SW480 (cell line): Measurements from ENCODE around the gene KCMF1.

Experiments used
- DNase-seq: peaks from one replicate; pipeline ENCODE4 v3.0.0-alpha.2; 2016; ENCODE audit warnings: low spot score

The KCMF1 gene

DNA sequence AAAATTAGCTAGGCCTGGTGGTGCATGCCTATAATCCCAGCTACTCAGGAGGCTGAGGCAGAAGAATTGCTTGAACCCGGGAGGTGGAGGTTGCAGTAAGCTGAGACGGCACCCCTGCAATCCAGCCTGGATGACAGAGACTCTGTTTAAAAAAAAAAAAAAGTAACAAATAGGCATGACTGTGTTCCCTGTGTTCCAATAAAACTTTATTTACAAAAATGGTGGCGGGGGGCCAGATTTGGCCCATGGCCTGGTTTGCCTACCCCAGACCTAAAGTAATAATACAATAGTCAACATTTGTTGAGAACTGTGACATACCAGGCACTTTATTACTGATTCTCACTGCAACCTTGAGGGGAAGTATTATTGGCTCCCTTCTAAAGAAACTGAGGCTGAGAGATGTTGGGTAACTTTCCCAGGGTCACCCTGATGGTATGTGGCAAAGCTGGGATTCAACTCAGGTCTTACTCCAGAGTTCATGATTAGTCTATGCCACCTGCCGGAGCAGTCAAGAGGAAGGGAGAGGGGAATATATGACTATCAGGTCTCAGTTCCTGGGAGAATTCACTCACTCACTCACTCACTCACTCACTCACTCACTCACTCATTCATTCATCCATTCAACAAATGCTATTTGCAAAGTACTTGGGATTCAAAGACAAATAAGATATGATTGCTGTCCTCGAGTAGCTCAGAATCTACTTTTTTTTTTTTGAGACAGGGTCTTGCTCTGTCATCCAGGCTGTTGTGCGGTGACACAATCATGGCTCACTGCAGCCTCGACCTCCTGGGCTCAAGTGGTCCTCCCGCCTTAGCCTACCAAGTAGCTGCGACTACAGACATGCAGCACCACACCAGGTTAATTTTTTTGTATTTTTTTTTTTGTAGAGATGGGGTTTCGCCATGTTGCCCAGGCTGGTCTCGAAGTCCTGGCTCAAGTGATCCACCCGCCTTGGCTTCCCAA is 14.3 kb upstream of the KCMF1 start:
- no peak for DNase-seq

DNA sequence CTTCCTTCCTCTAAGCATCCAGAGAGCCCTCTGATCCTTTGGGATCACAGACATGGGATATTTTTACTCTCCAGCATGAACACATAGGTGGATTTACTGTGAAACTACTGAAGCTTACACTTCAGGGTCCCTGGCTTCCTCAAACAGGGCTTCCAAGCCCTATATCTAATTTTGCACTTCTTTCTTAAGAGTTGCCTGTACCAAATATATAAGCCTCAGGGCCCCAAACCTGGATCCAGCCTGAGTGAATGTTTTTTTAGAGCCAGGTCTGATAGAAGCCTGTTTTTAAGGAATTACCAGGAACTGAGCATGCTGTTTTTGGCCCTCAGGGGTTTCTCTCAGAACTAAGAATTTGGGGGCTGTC is 13.2 kb upstream of the KCMF1 start:
- no peak for DNase-seq

DNA sequence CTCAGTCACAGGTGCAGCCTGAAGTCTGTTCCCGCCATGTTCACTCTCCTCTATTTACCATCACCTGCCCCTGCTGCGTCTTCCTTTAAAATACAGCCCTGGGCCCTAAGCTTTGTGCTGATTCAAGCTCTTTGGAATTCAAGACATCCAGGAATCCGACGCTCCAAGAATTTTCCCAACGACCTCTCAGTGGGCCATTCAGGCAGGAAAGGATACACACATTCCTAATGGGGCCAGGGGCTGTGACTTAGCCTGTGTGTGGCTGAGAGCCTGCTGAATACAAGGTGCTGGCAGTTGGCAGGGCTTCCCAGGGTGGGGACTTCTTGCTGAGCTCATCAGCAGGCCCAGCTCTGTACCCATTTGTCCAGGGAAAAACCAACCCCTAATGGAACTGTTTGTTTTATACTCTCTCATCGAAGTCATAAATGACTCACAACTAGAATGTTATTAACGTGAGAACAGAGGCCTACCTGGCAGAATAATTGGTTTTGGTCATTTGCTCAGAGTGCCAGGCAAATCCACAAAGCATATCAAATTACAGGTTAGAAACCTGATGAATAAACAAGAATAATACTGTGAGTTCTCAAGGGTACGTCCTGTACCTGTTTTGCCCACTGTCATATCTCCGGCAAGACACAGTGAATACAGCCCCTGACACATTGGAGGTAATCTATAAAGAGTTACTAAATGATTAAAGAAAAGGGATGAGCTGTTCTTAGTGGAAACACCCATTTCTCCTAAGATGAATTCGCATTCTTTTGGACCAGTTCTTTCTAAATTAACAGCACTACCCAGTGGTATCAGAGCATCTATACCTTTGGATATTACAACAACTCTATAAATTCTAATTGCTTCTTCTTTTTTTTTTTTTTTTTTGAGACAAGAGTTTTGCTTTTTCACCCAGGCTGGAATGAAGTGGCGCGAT is 12.6 kb upstream of the KCMF1 start:
- peak; percentile 98 for DNase-seq

DNA sequence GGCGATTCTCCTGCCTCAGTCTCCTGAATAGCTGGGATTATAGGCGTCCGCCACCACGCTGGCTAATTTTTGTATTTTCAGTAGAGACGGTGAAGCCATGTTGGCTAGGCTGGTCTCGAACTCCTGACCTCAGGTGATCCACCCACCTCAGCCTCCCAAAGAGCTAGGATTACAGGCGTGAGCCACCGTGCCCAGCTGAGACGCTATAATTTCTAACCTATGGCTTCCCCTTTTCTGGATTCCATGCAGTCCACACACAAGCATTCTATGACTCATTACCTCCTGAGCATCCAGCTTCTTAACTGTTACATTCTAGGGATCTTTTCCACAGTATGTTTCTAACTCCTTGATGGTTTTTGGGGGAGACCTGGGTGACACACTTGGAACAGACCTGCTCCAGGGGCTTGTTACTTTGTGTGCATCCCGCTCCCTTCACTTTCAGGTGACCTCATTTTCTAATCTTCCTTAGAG is 11.8 kb upstream of the KCMF1 start:
- DNase-seq: peak; percentile 80

DNA sequence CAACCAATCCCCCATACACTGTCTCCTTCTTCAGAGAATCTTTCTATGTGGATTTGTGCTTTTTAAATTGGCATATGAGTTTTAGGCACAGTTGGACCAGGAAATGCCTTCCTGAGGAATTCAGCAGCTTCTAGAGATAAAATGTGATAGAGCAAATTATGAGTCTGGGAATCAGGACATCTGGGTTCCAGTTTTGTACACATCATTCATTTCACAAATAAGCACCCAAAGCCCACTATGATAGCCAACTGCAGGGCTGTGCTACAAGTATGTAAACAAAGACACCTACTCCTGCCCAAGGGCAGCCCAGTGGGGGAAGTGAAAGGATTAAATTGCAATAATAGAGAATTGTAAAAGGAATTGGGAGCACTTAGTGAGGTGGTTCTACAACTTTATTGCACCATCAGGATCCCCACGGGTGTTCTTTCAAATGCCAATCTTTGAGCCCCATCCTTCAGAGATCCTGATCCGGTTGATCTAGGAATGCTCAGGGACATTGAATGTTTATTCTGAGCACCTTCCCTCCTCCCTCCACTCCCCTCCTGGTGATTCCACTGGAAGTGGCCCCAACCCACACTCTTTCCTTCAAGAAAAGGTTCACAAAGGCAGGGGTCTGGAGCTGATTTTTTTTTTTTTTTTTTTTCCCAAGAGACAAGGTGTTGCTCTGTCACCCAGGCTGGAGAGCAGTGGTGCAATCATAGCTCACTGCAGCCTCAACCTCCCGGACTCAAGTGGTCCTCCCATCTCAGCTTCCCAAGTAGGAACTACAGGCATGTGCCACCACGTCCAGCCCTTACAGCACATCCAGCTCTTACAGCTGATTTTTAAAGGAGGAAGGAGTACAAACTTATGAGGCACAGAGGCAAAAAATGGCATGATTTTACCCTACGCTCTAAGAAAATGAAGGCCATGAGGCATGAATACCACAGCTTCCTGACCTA is 11.1 kb upstream of the KCMF1 start:
- no peak for DNase-seq

DNA sequence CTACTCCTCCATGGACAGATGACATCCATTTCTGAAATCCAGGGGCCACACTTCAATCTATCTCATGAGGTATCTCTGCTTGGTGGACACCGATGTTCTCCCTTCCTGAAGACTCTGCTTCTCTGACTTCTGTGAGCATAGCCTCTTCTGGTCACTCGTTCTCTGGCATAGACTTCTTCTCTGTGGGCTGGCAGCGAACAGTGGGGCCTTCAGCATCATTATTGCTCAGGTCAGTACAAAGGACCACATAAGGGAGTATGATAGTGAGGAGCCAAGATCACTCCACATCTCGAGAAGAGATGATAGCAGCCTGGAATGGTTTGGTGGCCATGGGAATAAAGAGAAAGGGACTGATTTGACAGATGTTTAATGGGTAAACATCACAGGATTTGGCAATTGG is 8.0 kb upstream of the KCMF1 start:
- DNase-seq: no peak

DNA sequence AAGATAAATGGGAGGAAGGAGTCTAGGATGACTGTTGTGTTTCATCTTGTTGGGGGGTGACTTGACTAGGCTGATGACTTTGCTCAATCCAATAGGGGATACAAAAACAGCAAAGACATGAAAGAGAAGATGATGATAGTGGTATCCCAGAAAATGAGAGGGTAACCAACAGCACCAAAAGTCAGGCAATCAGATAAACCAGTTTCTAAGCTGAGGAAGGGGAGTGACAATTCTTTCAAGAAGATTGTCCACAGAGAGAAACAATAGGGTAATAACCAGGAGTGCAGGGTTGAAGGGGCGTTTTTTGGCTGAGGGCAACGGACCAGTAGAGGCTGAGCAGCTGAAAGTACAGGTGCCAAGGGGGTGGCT is 7.7 kb upstream of the KCMF1 start:
- DNase-seq: no peak

DNA sequence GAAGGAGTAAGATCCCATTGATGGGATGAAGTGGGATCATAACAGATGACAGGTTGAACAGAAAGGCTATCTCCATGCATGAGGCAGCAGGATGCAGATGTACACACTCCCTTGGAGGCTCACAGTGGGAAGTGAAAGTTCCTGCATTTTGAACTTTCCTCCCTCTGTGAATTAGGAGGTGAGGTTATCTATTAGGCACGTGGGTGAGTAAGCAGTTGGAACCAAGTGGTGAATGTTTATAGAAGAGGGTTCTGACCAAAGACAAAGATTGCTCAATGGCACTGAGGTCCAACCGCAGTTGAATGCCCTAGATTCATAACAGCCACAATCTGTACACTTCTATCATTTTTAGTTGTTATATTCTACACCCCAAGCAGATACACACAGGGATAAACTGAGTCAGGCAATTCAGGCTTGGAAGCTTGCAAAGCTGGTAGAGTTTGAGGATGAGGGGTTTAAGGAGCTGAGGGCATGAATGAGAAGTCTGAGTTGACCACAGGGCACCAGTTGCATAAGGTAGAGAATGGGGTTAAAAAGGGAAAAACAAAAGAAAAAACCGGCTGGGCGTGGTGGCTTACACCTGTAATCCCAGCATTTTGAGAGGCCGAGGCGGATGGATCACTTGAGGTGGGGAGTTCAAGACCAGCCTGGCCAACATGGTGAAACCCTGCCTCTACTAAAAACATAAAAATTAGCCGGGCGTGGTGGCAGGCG is 7.1 kb upstream of the KCMF1 start:
- peak; percentile 63 for DNase-seq

DNA sequence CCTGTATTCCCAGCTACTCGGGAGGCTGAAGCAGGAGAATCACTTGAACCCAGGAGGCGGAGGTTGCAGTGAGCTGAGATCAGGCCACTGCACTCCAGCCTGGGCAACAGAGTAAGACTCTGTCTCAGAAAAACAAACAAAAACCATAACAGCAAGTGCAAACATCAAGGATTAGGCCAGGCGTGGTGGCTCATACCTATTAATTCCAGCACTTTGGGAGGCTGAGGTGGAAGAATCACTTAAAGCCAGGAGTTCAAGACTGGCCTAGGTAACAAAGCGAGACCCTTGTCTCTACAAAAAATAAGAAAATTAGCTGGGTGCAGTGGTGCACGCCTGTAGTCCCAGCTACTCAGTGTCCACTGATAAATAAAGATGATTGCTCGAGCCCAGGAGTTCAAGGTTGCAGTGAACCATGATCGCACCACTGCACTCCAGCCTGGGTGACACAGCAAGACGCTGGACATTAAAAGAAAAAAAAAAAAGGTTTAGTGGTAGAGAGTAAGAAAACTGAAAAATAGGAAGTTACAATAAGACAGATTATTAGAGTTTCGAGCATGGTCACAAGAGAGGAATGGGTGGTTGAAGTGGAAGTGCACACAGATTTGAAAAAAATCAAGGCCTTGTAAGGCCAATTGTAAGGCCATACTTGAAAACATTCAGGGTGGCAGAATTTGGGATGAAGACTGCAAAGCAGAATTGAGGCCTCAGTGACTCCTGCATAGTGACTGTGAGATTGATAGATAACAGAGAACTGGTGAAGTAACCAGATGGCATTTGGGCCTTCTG is 6.4 kb upstream of the KCMF1 start:
- DNase-seq: no peak

DNA sequence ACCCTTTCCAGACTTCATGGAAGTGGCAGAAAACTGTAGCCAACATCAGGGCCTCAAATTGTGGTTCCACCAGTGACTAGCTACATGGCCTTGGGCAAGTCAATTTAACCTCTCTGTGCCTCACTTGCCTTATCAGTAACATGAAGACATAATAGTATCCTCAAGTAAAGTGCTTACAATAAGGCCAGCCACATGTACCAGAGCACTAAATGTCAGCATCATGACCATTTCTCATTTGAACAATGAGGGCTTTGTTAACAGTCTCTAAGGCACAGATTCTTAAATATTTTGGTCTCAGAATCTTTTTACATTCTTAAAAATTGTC is 5.8 kb upstream of the KCMF1 start:
- DNase-seq: no peak

DNA sequence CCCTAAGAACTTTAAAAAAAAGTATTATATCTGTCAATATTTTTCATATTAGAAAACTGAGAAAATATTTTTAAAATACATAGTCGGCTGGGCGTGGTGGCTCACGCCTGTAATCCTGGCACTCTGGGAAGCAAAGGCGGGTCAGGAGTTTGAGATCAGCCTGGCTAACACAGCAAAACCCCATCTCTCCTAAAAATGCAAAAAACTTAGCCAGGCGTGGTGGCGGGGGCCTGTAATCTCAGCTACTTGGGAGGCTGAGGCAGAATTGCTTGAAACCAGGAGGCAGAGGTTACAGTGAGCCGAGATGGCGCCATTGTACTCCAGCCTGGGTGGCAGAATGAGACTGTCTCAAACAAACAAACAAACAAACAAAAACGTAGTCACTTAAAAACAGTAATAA is 5.1 kb upstream of the KCMF1 start:
- DNase-seq: no peak

DNA sequence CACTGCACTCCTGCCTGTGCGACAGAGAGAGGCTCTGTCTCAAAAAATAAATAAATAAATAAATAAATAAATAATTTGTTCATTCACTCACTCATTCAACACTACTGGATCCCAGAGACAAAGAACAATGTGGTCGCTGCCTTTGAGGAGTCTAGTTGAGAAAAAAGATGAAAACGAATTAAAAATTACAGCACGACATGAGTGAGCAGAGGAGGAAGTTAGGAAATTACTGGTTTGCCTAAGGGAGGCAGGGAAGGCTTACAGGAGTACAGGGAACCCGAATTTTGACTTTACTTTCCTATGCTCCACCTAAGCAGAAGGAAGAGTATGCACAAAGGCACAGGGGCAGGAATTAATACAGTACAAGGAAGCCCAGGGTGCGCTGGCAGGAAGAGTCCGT is 4.2 kb upstream of the KCMF1 start:
- DNase-seq: no peak

DNA sequence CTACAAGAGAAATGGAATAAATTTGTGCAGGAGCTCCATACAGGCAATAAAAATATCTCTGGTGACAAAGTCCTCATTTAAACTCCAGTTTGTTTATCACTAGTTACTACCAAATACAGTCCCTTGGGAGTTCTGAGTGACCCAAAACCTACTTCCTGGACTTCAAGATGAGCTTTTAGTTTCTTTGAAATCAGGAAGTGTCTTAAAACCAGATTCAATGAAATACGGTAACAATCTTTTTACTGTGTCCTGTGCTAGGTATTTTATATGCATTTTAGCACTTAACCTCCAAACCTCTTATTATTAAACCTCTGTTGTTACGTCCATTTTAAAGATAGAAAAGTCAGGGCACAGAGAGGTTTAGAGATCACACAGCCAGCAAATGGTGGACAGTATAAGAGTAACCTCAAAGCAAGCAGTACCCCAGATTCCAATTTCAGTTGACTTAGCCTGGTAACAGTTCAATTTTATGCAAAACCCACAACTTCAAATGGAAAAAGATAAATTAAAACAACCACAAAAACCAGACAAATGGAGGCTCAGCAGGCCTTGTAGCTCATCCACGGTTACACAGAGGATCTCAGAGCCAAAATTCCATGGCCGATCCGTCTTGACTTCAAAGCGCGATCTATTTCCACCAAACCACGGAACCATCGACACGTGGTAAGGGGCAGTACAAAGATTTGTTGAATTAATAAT is 1.3 kb upstream of the KCMF1 start:
- no peak for DNase-seq

DNA sequence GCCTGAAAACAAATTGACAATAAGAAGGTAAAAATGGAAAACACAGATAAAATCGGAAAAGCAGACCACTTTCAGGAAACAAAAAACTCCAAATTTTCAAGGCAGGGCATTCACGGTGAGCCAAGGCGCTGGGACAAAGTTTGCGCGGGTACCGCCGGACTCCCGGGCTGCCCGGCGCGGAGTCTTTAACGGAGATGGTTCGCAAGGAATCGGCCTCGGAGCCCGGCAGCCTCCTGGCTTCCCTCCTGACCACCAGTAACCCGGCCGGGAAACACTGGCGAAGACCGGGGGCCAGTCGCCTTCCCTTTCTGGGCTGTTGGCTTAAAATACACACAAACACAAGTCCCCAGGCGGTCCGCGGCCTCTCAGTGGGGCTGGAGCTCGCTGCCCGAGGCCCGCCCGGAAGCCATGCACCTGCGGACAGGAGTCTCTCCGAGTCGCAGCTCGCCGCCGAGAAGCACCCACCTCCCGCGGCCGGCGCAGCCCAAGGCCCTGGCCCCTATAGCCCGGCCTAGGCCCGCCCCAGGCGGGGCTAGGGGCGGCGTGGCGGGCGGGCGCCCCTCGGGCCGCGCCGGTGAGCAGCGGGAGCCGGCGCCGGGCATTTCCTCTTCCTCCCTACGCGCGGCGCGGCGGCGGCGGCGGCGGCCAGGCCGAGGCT is 622 bp upstream of the KCMF1 start:
- peak; percentile 66 for DNase-seq

DNA sequence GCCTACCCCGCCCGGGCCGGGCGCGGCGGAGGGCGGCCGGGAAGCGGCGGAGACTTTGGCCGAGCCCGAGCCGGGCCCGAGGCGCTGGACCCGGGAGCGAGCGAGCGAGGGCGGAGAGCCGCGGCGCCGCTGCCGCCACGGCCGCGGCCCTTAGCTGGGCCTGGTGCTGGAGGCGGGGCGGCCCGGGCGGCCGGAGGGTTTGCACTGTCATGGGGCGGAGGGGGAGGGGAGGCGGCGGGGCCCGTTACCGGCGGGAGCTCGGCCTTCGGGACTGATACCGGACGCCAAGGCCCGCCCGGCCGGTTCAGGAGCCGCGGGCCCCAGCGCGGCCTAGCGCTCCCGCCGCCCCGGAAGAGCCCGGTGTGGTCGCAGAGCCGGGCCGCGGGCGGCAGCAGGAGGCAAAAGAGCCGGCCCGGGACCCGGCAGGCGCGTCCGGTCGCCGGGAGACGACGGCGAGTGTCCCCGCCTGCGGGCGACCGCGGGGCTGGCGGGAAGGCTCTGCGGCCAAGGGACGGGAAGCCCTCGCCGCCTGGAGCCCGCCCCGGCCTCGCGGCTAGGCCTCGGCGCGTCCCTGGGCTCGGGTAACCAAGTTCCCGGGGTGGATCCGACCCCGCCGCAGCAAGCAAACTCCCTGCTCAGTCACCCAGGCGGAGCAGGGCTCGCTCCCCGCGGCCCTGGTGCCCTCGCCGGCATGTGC is 697 bp downstream of the KCMF1 start:
- DNase-seq: peak; percentile 62

DNA sequence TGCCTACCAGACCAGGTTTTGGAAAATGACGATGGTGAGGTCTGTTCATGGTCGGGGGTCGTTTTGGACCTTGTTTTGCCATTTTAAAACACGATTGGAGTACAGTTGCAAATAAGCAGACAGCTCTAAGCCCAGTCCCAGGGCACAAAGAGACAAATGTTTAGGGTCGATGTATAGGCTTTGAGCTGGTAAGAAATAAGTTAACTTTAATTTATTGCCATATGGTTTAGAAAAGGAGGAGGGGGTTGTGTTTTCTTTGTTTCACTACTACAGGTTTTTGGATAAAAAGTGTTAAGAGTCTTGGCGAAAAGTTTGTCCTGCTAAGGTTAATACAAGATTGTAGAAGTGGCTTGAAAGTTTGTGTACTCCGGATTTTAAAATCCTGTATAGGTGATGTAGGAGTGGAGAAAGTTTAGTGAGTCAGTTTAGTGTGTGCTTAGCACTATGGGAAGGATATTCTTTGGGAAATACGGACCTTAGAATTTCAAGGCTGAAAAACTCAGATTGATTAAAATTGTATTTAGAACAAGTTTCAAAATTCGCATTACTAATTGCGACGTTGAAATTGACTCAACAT is 1.3 kb downstream of the KCMF1 start:
- DNase-seq: no peak

DNA sequence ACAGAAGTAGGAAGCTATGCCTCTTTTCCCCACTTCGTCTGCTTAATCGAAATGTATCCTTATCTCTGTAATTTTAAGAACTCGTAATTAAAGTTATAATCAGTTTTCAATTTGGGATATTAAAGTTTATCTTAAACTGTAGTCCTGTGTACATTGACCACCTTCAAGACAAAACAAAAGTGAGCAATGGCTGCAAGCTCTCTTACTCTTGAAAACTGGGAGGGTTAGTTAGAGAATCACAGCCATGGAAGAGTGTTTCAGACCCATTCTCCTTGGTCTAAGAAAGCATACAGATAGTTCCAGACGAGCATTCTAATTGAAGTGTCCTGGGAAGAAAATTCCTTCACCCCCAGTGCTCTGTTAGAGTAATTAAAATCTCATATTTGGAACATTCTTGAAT is 2.0 kb downstream of the KCMF1 start:
- no peak for DNase-seq

DNA sequence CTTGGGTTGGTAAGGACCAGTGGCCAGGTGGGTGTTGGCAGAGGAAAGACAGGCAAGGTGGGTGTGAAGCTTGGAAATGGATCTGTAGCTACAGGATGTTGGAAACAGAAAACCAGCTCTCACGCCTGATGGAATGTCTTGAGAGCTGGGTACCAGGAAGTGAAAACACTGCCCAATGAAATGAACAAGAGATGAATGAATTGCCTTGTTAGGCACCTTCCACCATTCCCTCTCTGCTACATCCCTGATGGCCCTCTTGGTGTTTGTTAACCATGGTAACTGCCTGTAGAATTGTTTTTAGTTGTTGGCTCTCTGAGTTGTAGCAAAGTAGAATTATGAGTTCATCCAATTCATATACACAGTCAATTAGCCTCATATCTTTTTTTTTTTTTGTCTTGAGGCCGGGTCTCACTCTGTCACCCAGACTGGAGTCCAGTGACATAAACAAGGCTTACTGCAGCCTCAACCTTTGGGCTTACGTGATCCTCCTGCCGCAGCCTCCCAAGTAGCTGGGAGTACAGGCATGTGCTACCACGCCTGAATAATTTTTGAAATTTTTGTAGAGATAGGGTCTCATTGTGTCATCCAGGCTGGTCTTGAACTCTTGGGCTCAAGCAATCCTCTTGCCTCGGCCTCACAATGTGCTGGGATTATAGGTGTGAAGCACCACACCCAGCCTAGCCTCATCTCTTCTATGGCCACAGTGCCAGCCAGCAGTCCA is 9.5 kb downstream of the KCMF1 start:
- no peak for DNase-seq
